ENCODE results near the gene OR52E4.

- TF ChIP-seq POLR2A (IDR thresholded peaks at IDR 0.05) = no peak
- no peak for TF ChIP-seq CTCF (IDR thresholded peaks at IDR 0.05)
Measured at GRCh38 chr11:5887172-5887571, 6.7 kb downstream of the OR52E4 start.

Data from gastroesophageal sphincter (tissue), 3 donors.